ENCODE data around the gene CERS1.

GRCh38 chr19:18852648-18853047, 43.3 kb downstream of the CERS1 start:
- TF ChIP-seq CTCF (IDR thresholded peaks at IDR 0.05): no peak
- TF ChIP-seq EP300 (IDR thresholded peaks at IDR 0.05): no peak
